HG03439 (cell line): ENCODE results near the gene MTREX.

Experiments
- ATAC-seq: cut with Tn5 transposase; IDR thresholded peaks from one replicate; pipeline ENCODE4 v1.9.1; 2021; ENCODE audit warnings: mild to moderate bottlenecking, moderate library complexity; ENCODE audit not compliant: unreplicated experiment

The MTREX gene

DNA sequence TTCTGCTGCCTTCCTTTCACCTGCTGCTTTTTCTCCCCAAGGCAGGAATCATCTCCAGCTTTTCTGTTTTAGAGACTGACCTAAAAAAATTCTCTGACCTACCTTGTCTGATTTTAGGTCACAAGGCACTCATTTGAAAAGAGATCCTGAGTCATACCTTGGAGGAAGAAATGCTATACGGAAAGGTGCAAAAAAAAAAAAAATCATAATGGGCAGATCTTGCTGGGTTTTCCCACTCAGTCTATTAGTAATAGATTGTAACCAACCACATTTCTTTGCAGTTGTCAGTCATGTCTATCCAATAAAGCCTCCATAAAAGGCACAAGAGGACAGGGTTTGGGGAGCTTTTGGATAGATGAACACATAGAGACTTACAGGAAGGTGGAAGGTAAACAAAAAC lies 70.0 kb downstream of the MTREX start:
- no peak for ATAC-seq

DNA sequence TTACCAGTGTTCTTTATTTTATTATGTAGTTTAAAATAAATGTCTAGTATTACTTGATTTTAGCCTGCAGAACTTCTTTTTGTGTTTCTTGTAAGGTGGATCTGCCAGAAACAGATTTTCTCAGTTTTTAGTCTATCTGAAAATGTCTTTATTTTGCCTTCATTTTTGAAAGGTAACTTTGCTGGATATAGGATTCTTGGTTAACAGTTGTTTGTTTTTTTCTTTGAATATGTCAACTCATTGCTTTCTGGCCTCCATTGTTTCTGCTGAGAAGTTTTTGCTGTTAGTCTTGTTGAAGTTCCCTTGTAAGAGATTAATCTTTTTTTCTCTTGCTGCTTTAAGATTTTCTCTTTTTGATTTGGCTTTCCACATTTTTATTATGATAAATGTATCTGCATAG lies 75.5 kb downstream of the MTREX start:
- ATAC-seq, result no peak

DNA sequence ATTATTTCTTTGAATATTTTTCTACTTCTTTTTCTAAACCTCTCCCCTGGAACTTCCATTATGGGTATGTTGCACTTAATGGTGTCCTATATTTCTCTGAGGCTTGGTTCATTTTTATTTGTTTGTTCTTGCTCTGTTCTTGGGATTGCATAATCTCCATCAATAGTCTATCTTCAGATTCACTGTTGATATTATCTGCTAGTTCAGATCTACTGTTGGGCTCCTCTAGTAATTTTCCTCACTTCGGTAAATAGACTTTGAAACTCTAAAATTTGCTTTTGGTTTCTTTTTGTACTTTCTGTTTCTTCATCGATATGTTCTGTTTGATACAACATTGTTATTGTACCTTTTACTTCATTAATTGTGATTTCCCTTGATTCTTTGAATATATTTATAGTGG lies 76.3 kb downstream of the MTREX start:
- ATAC-seq, result no peak

GRCh38 chr5:55385227-55385626 lies 77.4 kb downstream of the MTREX start:
- no peak for ATAC-seq

DNA sequence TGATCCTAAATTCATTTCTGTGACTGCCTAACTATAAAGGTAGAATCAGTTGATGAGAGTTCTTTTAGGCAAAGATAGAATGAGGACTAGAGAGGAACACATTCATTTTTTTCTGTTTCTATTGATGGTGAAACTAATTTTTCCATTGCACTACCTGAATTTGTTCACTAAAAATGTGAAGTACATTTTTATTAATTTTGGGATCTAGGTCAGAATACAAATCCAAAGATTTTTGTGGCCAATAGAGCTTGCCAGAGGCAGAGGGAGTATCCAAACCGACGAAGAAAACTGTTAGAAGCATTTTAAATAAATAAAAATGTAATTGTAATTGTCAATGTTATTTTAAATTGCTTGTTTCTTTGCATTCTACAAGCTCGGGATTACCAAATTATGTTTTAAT lies 78.1 kb downstream of the MTREX start:
- no peak for ATAC-seq

DNA sequence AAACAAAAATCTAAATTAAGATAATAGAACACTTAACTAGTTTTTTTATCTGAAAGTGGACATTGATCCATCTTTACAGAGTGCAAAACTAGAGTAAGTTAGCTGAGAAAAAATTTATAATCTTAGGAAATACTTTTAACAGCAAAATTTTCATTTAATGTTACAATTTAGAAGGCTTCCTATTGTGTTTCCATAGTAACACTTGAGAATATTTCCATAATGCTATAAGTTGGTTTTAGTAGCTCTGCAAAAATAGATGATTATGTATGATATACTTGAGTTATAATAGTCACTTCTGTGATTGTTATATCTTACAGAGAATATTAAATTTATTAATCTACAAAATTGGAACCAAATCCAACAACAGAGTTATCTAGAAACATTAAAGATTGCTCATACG lies 78.6 kb downstream of the MTREX start:
- ATAC-seq, result no peak

DNA sequence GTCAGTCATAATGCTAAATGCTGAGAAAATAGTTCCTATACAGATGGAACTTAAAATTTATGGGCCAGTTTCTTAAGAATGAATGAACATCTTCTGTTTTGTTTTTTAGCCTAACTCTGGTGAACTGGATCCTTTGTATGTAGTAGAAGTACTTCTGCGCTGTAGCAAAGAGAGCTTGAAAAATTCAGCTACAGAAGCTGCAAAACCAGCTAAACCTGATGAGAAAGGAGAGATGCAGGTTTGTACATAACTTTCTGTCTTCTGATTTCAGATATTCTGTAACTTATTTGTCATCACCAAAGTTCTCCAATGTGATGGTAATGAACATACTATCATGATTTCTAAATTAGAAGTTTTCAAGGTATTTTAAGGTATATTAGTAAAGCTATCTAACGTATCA lies 80.1 kb downstream of the MTREX start:
- ATAC-seq, result no peak

DNA sequence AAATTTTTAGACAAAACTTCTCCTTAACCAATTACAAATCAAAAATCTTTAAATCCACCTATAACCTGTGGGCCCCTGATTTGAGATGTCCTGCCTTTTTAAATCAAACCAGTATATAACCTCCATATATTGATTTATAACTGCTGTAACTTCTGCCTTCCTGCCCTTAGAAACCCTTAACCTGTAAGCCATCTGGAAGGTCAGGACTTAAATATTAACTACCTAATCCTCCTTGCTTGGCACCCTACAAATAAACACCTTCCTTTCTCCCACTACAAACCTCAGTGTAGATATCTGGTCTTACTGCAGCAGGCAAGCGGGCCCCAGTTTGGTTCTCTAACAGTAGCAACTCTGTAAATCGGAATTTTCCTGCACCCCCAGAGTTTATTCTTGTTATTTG lies 83.9 kb downstream of the MTREX start:
- no peak for ATAC-seq

DNA sequence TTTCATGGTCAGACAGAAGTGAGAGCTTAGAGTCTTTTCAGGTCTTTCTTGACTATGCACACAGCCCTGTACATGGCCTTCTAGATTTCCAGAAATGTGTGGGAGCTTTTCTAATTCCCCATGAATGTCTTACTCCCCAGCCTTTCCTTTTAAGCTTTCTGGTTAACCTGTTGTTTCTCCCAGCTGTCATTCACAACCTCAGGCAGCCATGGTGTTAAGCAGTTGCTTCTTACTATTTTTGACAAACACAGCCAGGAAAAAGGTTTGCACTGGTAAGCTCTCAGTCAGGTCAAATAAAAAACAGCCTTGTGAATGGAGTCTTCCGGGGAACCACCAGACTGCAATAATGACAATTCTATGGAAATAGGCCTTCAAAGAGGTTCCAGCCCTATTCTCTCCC lies 84.9 kb downstream of the MTREX start:
- ATAC-seq, result no peak

DNA sequence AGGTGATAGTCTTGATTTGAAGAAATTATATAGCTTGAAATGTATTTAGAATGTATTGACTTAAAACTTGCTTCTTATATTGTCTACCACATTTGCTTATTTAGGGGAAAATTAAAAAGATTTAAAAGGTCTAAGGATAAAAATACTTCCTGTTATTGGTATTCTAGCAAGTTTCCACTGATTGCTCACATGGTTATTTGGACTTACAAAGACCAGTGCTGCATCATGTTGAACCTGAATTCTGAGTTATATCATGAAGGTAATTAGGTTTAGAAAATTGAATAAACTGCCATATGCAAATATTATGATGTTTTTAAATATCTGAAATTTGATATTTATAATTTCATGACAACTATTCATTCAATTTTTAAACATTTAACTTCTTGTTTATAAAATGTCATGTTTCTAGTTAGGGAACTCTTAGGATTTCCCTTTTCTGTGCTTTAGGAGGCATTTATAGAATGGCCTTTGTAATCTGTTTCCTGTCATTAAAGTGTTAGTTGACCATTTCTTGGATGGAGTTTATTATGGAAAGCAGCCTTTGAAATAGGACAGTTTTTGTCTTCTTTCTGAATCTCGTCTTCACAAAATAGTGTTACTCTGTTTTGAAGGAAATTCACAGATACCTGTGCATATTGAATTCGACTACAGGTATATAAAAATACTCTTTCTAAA lies 85.8 kb downstream of the MTREX start:
- ATAC-seq, result no peak

- ATAC-seq, result no peak
Observed at GRCh38 chr5:55402199-55402598, 94.4 kb downstream of the MTREX start.

- no peak for ATAC-seq
Observed at GRCh38 chr5:55406292-55406691, 98.5 kb downstream of the MTREX start.

GRCh38 chr5:55407059-55407684 lies 99.4 kb downstream of the MTREX start:
- no peak for ATAC-seq

DNA sequence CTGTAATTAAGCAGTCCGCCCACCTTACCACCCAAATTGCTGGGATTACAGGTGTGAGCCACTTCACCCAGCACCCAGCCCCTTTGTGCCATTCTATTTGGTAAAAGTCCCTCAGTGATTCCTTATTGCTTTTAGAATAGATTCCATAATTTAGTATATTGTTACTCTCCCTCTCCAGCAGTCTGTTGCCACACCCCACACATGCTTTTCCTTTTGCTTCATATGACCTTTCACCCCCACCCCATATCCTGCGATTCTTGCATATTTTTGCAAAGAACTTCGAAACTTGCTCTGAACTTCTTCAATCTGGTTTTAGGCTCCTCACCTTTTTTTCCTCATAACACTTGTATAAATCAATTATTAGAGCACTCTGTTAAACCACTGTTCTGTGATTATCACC lies 100.2 kb downstream of the MTREX start:
- no peak for ATAC-seq

DNA sequence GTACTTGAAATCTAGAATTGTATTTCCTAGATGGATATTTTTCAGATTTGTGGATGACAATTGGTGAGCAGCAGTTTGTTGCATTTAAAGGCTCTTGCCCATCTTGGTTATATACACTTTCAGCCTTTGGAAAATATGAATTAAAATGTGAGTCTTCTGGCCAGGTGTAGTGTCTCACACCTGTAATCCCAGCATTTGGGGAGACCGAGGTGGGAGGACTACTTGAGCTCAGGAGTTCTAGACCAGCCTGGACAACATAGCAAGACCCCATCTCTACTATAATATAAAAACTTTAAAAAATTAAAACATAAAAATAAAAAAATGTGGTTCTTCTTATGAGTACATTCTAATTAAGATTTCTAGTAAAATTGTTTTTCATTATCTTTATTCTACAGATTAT lies 102.0 kb downstream of the MTREX start:
- no peak for ATAC-seq

DNA sequence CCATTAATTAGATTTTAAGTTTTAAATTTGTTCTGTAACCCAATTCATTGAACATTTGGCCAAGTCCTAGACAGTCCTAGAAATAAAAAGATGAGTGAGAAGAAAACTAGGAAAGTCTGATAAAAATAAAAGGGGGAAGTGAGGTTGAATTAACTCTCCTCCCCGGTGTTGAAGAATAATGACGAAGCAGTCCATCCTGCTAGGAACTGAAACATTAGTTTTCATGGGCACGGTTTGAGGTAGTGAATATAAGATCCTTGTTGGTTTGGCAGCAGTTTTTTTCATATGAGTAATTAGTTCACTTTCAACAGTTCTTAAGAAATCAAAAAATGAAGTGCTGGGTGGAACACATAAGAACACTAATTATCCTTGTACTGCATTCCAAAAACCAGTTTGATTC lies 103.1 kb downstream of the MTREX start:
- ATAC-seq, result no peak

GRCh38 chr5:55411876-55412275 lies 104.1 kb downstream of the MTREX start:
- no peak for ATAC-seq

GRCh38 chr5:55413644-55414043 lies 105.9 kb downstream of the MTREX start:
- no peak for ATAC-seq

GRCh38 chr5:55415071-55415470 lies 107.3 kb downstream of the MTREX start:
- no peak for ATAC-seq

DNA sequence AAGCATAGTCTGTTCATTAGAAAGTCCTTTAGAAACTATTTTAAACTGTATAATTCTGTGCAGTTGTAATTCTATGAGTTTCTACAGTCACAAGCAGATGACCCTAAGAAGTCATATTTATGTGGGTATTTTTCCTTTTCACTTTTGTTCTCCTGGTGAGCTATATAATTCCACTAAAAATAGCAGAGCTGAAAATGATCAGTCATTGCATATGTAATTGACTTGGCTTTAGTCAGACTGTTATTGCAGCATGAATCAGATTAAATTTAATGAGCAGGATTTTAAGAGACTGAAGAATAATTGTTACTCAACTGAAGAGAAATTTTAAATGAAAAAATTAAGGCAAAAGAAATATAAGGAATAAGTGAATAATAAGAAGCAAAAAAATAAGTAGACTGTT lies 108.5 kb downstream of the MTREX start:
- ATAC-seq, result no peak

DNA sequence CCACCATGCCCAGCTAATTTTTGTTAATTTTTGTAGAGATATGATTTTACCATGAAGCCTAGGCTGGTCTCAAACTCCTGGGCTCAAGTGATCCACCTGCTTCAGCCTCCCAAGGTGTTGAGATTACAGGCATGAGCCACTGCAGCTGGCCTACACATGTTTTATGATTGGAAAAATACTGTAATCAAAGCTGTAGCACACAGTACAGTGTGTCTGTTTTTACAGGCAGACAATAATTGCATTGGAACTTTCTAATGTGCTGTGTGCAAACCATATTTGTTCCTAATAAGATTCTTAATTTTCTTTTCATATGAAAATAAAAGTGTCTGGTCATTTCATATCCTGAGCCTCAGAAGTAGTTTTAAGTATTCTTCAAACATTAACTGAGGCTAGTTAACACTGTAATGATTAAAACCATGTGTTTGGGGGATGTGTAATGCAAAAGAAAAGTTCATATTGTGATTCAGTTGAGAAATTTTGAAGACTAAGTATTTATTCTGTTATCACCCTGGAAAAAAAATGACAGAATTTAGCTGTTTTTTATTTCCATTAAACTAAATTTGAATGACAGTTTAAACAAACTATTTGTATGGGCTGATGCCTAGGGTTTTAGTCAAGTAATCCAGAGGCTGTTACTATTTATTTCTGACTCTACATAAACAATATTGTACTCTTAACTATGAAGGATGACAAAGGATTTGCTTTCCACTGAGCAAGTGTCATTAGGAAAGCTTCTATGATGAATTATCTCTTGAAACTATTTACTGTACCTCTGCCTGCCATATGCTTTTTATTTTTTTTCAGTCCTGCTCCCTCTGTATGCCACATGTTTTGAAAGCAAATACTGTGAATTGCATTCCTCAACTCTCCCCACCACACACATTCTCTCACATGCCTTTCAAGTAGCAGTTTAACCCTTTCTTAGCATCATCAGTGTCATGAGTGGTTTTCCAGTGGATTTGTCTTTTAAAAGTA lies 111.5 kb downstream of the MTREX start:
- no peak for ATAC-seq

DNA sequence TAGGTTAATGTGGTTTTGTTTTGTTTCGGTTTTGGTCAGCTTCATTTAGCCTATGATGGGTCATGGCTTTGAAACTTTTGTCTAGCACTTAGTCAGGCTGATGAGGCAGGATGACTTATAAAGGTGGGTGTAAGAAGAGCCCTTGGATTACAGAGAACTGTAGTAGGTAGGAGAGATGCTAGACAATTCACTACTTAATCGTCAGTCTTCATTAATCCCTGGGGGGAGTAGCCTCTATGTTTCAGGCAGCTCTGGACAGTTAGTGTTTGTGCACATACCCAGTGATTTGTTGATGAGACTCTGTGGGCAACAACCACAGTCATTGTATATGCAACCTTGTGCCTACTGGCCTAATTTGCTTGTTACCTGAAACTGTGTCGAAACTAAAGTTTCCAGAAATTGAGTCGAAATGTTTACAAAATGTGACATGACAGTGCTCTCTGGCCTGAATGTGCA lies 113.3 kb downstream of the MTREX start:
- peak; percentile 92 for ATAC-seq
